Suprapubic skin (tissue), 4 donors: Measurements from ENCODE around the gene SHC1.

Experiments used
- EP300 ChIP-seq: sonication (generic); formaldehyde crosslinking; IDR thresholded peaks from one replicate; pipeline ENCODE4 v1.6.1; 2017; ENCODE audit warnings: antibody characterized with exemption
- POLR2A ChIP-seq, 2 donors: fragments of 450-650 bp; IDR thresholded peaks; one replicate each; pipeline ENCODE4 v1.6.1; 2017; ENCODE audit warnings: antibody characterized with exemption in 2 of 2, mild to moderate bottlenecking in 2 of 2, moderate library complexity in 2 of 2
- POLR2AphosphoS5 ChIP-seq, 3 donors: sonication (generic); formaldehyde crosslinking; IDR thresholded peaks; one replicate each; pipeline ENCODE4 v1.6.1; 2017; ENCODE audit warnings: antibody characterized with exemption in 3 of 3
- TF ChIP-seq, protein P1 (sequence below), 2 donors: fragments of 200-600 bp in 1 of 2; fragments of 450-650 bp in 1 of 2; sonication (generic) in 1 of 2; IDR thresholded peaks; one replicate each; pipeline ENCODE4 v1.5.1; 2016 to 2019; ENCODE audit warnings: antibody characterized with exemption in 2 of 2, mild to moderate bottlenecking in 1 of 2, moderate library complexity in 1 of 2

DNA sequence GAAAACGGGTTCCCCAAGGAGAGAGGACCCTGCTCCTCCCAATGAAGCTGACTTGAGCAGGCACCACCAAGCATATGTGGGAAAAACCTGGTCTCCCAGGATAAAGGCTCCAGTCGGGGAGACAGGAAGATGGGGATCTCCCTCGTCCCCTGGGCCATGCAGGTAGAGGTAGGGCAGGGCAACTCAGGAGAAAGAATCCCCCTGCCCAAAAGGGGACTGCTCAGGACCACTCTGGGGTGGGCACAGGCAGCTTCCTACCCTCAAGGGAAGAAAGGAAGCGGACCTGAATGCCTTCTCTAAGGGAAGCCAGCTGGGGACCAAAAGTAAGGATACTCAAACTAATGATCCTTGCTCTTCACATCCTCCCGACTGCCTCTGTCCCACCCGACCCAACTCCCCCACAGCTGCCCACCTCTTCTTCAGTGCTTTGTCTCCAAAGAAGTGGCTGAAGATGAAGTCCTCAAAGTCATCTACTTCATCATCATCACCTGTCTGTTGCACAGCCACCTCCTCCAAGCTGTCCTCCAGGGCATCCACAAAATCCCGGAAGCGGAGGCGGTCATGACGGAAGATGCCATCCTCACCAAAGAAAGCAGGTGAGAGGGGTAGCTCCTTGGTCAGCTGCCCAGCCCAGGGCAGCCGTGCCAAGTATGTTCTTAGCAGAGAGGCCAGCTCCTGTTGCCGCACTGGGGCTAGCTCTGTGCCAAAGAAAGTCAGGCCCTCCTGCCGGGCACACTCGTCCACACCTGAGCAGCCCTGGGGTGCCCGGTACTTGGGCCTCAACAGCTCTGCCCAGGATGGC is 25.2 kb downstream of the SHC1 start:
- TF ChIP-seq, protein P1, sequence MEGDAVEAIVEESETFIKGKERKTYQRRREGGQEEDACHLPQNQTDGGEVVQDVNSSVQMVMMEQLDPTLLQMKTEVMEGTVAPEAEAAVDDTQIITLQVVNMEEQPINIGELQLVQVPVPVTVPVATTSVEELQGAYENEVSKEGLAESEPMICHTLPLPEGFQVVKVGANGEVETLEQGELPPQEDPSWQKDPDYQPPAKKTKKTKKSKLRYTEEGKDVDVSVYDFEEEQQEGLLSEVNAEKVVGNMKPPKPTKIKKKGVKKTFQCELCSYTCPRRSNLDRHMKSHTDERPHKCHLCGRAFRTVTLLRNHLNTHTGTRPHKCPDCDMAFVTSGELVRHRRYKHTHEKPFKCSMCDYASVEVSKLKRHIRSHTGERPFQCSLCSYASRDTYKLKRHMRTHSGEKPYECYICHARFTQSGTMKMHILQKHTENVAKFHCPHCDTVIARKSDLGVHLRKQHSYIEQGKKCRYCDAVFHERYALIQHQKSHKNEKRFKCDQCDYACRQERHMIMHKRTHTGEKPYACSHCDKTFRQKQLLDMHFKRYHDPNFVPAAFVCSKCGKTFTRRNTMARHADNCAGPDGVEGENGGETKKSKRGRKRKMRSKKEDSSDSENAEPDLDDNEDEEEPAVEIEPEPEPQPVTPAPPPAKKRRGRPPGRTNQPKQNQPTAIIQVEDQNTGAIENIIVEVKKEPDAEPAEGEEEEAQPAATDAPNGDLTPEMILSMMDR (IDR thresholded peaks at IDR 0.05), result no peak
- TF ChIP-seq POLR2A (IDR thresholded peaks at IDR 0.05) (no peak), POLR2AphosphoS5 (IDR thresholded peaks at IDR 0.05) (no peak), EP300 (no peak)
